ENCODE results near the gene TMEM212. TPM values are rescaled to one million over a fixed set of nuclear protein-coding genes. Genes with fewer than 3 reads are reported as not detected.

Gene TMEM212
- total and polyA plus RNA-seq, 9 of the 15 experiments (the other 6 are each of a cell fraction or from before 2014, with no cell fraction given), result not detected

DNA sequence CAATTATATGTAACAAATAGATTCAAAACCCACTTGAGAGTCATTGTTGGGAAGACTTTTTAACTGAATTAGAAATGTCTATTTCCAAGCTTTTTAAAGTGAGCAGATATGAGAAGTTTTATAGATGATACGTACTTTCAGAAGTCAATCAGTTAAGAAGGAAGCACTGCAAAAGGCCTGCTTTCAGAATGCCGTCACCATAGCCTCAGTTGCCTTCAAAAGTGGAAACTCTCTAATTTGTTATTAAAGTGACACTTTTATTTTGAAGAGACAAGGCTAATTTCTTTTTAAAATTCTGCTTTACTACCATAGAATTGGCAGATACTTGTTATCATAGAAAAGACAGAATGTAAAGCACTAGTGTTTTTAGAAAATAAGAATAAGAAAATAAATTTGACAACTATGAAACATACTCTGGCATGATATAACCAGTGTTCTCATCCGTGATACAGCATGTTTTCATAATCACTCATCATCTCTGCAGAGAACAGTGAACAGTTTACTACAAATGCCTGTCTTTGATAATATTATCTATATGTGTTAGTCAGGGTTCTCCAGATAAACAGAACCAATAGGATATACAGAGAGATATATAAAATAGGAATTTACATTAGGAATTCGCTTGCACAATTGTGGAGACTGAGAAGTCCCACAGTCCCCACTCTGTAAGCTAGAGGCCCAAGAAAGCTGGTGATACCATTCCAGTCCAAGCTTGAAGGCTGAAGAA is 25.9 kb upstream of the TMEM212 start (continued):
- TF ChIP-seq, protein P1, sequence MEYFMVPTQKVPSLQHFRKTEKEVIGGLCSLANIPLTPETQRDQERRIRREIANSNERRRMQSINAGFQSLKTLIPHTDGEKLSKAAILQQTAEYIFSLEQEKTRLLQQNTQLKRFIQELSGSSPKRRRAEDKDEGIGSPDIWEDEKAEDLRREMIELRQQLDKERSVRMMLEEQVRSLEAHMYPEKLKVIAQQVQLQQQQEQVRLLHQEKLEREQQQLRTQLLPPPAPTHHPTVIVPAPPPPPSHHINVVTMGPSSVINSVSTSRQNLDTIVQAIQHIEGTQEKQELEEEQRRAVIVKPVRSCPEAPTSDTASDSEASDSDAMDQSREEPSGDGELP (CRISPR knock-in tag; IDR thresholded peaks at IDR 0.05; ENCODE audit: borderline replicate concordance), result no peak
- TF ChIP-seq, protein P2, sequence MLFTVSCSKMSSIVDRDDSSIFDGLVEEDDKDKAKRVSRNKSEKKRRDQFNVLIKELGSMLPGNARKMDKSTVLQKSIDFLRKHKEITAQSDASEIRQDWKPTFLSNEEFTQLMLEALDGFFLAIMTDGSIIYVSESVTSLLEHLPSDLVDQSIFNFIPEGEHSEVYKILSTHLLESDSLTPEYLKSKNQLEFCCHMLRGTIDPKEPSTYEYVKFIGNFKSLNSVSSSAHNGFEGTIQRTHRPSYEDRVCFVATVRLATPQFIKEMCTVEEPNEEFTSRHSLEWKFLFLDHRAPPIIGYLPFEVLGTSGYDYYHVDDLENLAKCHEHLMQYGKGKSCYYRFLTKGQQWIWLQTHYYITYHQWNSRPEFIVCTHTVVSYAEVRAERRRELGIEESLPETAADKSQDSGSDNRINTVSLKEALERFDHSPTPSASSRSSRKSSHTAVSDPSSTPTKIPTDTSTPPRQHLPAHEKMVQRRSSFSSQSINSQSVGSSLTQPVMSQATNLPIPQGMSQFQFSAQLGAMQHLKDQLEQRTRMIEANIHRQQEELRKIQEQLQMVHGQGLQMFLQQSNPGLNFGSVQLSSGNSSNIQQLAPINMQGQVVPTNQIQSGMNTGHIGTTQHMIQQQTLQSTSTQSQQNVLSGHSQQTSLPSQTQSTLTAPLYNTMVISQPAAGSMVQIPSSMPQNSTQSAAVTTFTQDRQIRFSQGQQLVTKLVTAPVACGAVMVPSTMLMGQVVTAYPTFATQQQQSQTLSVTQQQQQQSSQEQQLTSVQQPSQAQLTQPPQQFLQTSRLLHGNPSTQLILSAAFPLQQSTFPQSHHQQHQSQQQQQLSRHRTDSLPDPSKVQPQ (CRISPR knock-in tag; IDR thresholded peaks at IDR 0.05; ENCODE audit: borderline replicate concordance), result no peak
- no peak for TF ChIP-seq RBFOX2 (IDR thresholded peaks at IDR 0.05; ENCODE audit: low read depth, low read length)
- TF ChIP-seq MAFG (tag; conservative IDR thresholded peaks at IDR 0.05), result 0 out of 2 replicates have a peak, but pooled peaks have one; percentile 23
- no peak for TF ChIP-seq CTCFL (IDR thresholded peaks at IDR 0.05; ENCODE audit: borderline replicate concordance, insufficient read depth, low read depth, low read length, poor library complexity, severe bottlenecking)
- TF ChIP-seq, protein P3, sequence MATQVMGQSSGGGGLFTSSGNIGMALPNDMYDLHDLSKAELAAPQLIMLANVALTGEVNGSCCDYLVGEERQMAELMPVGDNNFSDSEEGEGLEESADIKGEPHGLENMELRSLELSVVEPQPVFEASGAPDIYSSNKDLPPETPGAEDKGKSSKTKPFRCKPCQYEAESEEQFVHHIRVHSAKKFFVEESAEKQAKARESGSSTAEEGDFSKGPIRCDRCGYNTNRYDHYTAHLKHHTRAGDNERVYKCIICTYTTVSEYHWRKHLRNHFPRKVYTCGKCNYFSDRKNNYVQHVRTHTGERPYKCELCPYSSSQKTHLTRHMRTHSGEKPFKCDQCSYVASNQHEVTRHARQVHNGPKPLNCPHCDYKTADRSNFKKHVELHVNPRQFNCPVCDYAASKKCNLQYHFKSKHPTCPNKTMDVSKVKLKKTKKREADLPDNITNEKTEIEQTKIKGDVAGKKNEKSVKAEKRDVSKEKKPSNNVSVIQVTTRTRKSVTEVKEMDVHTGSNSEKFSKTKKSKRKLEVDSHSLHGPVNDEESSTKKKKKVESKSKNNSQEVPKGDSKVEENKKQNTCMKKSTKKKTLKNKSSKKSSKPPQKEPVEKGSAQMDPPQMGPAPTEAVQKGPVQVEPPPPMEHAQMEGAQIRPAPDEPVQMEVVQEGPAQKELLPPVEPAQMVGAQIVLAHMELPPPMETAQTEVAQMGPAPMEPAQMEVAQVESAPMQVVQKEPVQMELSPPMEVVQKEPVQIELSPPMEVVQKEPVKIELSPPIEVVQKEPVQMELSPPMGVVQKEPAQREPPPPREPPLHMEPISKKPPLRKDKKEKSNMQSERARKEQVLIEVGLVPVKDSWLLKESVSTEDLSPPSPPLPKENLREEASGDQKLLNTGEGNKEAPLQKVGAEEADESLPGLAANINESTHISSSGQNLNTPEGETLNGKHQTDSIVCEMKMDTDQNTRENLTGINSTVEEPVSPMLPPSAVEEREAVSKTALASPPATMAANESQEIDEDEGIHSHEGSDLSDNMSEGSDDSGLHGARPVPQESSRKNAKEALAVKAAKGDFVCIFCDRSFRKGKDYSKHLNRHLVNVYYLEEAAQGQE (IDR thresholded peaks at IDR 0.05; ENCODE audit: borderline replicate concordance), result no peak
- TF ChIP-seq, protein P3 (CRISPR knock-in tag; IDR thresholded peaks at IDR 0.05; ENCODE audit: low read depth), result no peak
- no peak; the same call in 1 of the 2 replicates for TF ChIP-seq TAL1 (IDR thresholded peaks at IDR 0.05)
- TF ChIP-seq ZNF239 (CRISPR knock-in tag; IDR thresholded peaks at IDR 0.05), result peak; percentile 82
- no peak for TF ChIP-seq NEUROD1 (IDR thresholded peaks at IDR 0.05; ENCODE audit: borderline replicate concordance, low read depth, low read length, partially characterized antibody)
- TF ChIP-seq PRPF4 (IDR thresholded peaks at IDR 0.05; ENCODE audit: insufficient read depth, low read depth, low read length, poor library complexity, severe bottlenecking), result no peak
- no peak for TF ChIP-seq KHSRP (IDR thresholded peaks at IDR 0.05)
